GM18511 (cell line): ENCODE results near the gene FAM217B.

Experiments
- ATAC-seq: cut with Tn5 transposase; IDR thresholded peaks from one replicate; pipeline ENCODE4 v1.9.1; 2021; ENCODE audit warnings: mild to moderate bottlenecking, moderate library complexity; ENCODE audit not compliant: unreplicated experiment

FAM217B gene, protein sequence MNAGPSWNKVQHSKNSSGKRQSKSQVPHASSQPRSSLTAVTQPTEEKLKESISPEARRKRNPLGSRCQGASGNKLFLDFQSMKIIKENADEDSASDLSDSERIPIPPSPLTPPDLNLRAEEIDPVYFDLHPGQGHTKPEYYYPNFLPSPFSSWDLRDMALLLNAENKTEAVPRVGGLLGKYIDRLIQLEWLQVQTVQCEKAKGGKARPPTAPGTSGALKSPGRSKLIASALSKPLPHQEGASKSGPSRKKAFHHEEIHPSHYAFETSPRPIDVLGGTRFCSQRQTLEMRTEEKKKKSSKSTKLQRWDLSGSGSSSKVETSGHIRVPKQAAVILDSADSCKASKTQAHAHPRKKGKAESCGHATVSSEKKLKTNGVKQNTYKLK

GRCh38 chr20:59940129-59940955 is at the start of gene FAM217B, which contains the start of gene PPP1R3D:
Gene FAM217B (plus strand): TSS chr20:59940389. CDS start chr20:59943944, 3,555 bp downstream.
Gene PPP1R3D (minus strand): TSS chr20:59940305. CDS start chr20:59939931, 374 bp downstream.
- ATAC-seq, result peak; percentile 92

GRCh38 chr20:59891581-59891980 is 48.6 kb upstream of the FAM217B start:
- ATAC-seq, result no peak

DNA sequence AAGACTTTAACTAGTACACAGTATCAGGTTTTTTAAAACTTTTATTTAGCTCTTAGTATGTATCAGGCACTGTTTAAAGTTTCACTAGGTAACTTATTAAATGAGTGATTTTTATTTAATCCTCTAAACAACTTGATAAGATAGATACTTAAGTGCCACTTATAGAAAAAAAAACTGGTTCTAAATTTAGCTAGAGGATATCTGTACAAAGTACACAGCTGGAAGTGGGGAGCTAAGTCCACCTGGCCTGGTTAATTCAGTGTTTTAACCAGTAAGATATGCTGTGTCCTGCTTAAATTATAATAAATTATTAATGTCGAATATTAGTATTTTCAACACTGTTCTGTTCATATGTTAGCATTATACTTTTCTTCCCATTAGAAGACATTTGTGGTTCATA is 44.3 kb upstream of the FAM217B start:
- no peak for ATAC-seq

DNA sequence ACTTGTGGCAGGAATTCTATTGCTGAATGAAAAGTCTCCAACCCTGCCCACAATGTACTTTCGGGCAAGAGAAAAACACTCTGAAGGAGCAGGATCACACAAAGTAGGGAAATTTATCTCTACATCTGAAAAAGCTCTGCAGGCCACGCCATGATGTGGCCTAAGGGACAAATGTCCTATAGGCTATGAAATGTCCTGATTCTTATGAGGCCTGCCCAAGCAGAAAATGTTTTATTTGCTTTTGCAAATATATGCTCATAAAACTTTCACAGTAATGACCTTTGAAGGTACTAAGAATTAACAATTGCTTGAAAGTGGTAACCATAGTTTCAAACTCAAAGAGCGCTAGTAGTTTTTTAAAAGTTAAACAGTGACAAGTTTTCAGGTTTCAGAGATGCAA is 37.7 kb upstream of the FAM217B start:
- no peak for ATAC-seq

- ATAC-seq, result no peak
Observed at GRCh38 chr20:59903621-59904020, 36.6 kb upstream of the FAM217B start.

GRCh38 chr20:59908855-59909254 is 31.3 kb upstream of the FAM217B start:
- no peak for ATAC-seq

GRCh38 chr20:59911041-59911440 is 29.1 kb upstream of the FAM217B start:
- no peak for ATAC-seq

DNA sequence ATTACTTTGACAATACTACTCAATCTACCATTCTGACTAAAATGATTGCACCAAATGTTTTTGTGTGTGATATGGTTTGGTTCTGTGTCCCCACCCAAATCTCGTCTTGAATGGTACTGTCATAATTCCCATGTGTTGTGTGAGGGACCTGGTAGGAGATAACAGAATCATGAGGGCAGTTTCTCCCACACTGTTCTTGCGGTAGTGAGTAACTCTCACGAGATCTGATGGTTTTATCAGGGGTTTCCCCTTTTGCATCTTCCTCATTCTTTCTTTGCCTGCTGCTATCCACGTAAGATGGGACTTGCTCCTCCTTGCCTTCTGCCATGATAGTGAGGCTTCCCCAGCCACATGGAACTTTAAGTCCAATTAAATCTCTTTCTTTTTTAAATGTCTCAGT is 27.6 kb upstream of the FAM217B start:
- no peak for ATAC-seq

- ATAC-seq, result no peak
Observed at GRCh38 chr20:59920944-59921343, 19.2 kb upstream of the FAM217B start.

- ATAC-seq, result no peak
Observed at GRCh38 chr20:59923514-59923913, 16.7 kb upstream of the FAM217B start.

DNA sequence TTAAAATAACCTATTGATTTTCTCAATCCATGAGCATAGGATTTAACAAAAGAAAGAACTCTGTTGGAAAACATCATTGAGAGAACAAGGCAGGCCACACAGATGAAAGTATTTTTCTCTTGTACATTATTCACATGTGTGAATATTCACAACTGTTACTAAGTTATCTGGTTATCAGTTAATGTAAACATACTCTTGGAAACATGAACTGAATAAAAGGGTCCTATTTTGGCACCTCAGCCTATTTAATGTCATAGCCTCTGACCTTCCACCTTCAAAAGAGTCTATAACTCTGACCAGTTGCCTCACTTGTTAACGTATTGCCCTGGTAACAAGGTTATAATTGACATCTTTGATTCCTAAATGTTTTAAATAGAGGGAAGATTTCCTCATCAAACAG is 14.8 kb upstream of the FAM217B start:
- ATAC-seq, result no peak

- no peak for ATAC-seq
Observed at GRCh38 chr20:59925899-59926298, 14.3 kb upstream of the FAM217B start.

- no peak for ATAC-seq
Observed at GRCh38 chr20:59931511-59932312, 8.5 kb upstream of the FAM217B start.

GRCh38 chr20:59932616-59933295 is 7.4 kb upstream of the FAM217B start:
- ATAC-seq, result no peak

DNA sequence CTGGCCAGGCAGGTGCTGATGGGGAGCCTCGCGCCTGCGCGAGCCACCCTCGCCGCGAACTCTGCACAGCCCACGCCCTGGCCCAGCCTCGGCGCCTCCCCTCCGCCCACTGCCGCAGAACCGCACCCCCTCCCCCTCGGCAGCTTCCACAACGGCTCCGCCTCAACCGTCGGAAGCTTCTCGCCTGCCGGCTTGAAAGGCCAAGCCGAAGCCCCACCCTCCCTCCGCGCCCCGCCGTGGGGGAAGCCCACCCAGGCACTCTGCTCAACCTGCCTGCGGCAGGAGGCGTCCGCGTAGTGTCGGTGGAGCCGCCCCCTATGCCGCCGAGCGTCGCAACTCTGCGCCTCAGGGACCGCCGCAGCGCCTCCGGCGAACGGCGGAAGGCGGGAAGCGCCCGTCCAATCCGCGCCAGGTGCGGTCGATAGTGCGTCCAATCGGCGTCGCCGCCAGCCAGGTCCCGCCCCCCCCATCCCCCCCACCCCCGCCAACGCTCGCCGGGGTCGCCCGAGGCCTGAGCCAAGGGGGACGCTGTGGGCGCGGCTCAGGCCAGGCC is 6.8 kb upstream of the FAM217B start, which contains the start of gene SYCP2:
SYCP2 (minus strand) TSS at position 342 of the 553 bp plus-strand sequence. CDS start 11,224 bp downstream, outside the sequence.
- no peak for ATAC-seq

GRCh38 chr20:59933849-59934585 is 6.2 kb upstream of the FAM217B start:
- peak; percentile 96 for ATAC-seq

GRCh38 chr20:59935457-59936185 is 4.6 kb upstream of the FAM217B start:
- ATAC-seq, result no peak

GRCh38 chr20:59936409-59936808 is 3.8 kb upstream of the FAM217B start:
- no peak for ATAC-seq

GRCh38 chr20:59937150-59937549 is 3.0 kb upstream of the FAM217B start:
- ATAC-seq, result no peak
